GM18909 (cell line): ENCODE measurements around the gene TMEM53.

Experiments
- ATAC-seq: cut with Tn5 transposase; IDR thresholded peaks from one replicate; pipeline ENCODE4 v1.9.1; 2021; ENCODE audit warnings: mild to moderate bottlenecking; ENCODE audit not compliant: unreplicated experiment, poor library complexity

The TMEM53 gene

GRCh38 chr1:44634606-44635189 is 39.6 kb downstream of the TMEM53 start:
- no peak for ATAC-seq

GRCh38 chr1:44632598-44632997 is 41.7 kb downstream of the TMEM53 start:
- ATAC-seq = no peak

- ATAC-seq = peak; percentile 71
Observed at GRCh38 chr1:44631647-44632539, 42.4 kb downstream of the TMEM53 start.

- no peak for ATAC-seq
Observed at GRCh38 chr1:44631333-44631646, 43.0 kb downstream of the TMEM53 start.

GRCh38 chr1:44630116-44630515 is 44.2 kb downstream of the TMEM53 start:
- ATAC-seq = no peak

GRCh38 chr1:44628962-44629756 is 45.1 kb downstream of the TMEM53 start:
- no peak for ATAC-seq

- no peak for ATAC-seq
Observed at GRCh38 chr1:44625348-44625747, 48.9 kb downstream of the TMEM53 start.

- no peak for ATAC-seq
Observed at GRCh38 chr1:44624268-44624901, 49.9 kb downstream of the TMEM53 start.

- no peak for ATAC-seq
Observed at GRCh38 chr1:44621841-44622286, 52.4 kb downstream of the TMEM53 start.

GRCh38 chr1:44620072-44620471 is 54.2 kb downstream of the TMEM53 start:
- no peak for ATAC-seq

- ATAC-seq = no peak
Observed at GRCh38 chr1:44619261-44619900, 54.9 kb downstream of the TMEM53 start.

- no peak for ATAC-seq
Observed at GRCh38 chr1:44617703-44618029, 56.6 kb downstream of the TMEM53 start.

GRCh38 chr1:44616991-44617702 is 57.1 kb downstream of the TMEM53 start:
- ATAC-seq = no peak

GRCh38 chr1:44616284-44616990 is 57.8 kb downstream of the TMEM53 start:
- ATAC-seq = no peak

GRCh38 chr1:44613941-44614340 is 60.3 kb downstream of the TMEM53 start:
- ATAC-seq = no peak

- no peak for ATAC-seq
Observed at GRCh38 chr1:44611866-44612265, 62.4 kb downstream of the TMEM53 start.

- ATAC-seq = no peak
Observed at GRCh38 chr1:44611419-44611818, 62.9 kb downstream of the TMEM53 start.

- ATAC-seq = no peak
Observed at GRCh38 chr1:44610527-44611148, 63.6 kb downstream of the TMEM53 start.
